GM23248 (cell line): ENCODE measurements around the gene DRD2.

ENCODE experiments used
- EZH2 ChIP-seq: fragments of 200-600 bp; sonication (generic); IDR thresholded peaks from 2 replicates; pipeline ENCODE4 v1.6.1; 2018; ENCODE audit warnings: antibody characterized with exemption, mild to moderate bottlenecking; ENCODE audit not compliant: insufficient read depth, poor library complexity, severe bottlenecking
- EZH2phosphoT487 ChIP-seq: fragments of 200-600 bp; sonication (generic); IDR thresholded peaks from 2 replicates; pipeline ENCODE4 v1.6.1; 2018; ENCODE audit warnings: antibody characterized with exemption, moderate library complexity, mild to moderate bottlenecking, low read depth; ENCODE audit not compliant: insufficient read depth

GRCh38 chr11:113504586-113504985, 29.4 kb upstream of the DRD2 start:
- no peak for TF ChIP-seq EZH2phosphoT487
- no peak for TF ChIP-seq EZH2
